SK-N-SH (cell line): ENCODE data around the gene RPS6KL1. TPM values are rescaled to one million over a fixed set of nuclear protein-coding genes. Genes with fewer than 3 reads are reported as not detected.

Source experiments
- CTCF ChIA-PET: fragments of 300-600, 350-600 bp; formaldehyde crosslinking; extraction: SDS; loops from one replicate; lab custom pipeline; 2021; lab: Yijun Ruan, JAX
- POLR2A ChIA-PET: fragments of 350-600 bp; sonication (Branson Sonifier 250); formaldehyde crosslinking; extraction: SDS; loops from one replicate; lab custom pipeline; 2020; ENCODE audit warnings: antibody characterized with exemption, inconsistent platforms; lab: Yijun Ruan, JAX
- DNase-seq: peaks from one replicate; pipeline ENCODE4 v3.0.0; 2012
- H2AFZ ChIP-seq: fragments of 200-600 bp; sonication (generic); 2 replicates; pipeline ENCODE4 v1.8.1; 2016; ENCODE audit warnings: antibody characterized with exemption, mild to moderate bottlenecking, low read depth
- H3F3A ChIP-seq: fragments of 200-600 bp; sonication (generic); replicated peaks from 2 replicates; pipeline ENCODE3; 2016; ENCODE audit warnings: antibody characterized with exemption, mild to moderate bottlenecking; ENCODE audit not compliant: insufficient read depth
- H3K27ac ChIP-seq, 2 experiments: fragments of 200-500 bp in 1 of 2; fragments of 200-600 bp in 1 of 2; sonication (Bioruptor generic) in 1 of 2; sonication (generic), shearing (Covaris generic) in 1 of 2; 2 replicates each; pipeline versions ENCODE4 v1.5.1 to v1.6.1; 2014 to 2016; ENCODE audit warnings: low read depth in 2 of 2, inconsistent platforms in 1 of 2, low read length in 1 of 2, mild to moderate bottlenecking in 1 of 2, mixed read lengths in 1 of 2
- H3K27me3 ChIP-seq: fragments of 200-600 bp; sonication (generic), shearing (Covaris generic); 2 replicates; pipeline ENCODE4 v1.6.1; 2016; ENCODE audit warnings: mixed run types; ENCODE audit not compliant: insufficient read depth
- H3K36me3 ChIP-seq, 2 experiments: fragments of 200-500 bp in 1 of 2; fragments of 200-600 bp in 1 of 2; sonication (Bioruptor generic) in 1 of 2; sonication (generic) in 1 of 2; replicated peaks in 1 of 2; 2 replicates each; pipeline versions ENCODE3 to v1.5.1; 2014 to 2016; ENCODE audit warnings: low read length in 1 of 2, mild to moderate bottlenecking in 1 of 2; ENCODE audit not compliant: insufficient read depth in 2 of 2, control insufficient read depth in 1 of 2
- H3K4me1 ChIP-seq, 2 experiments: fragments of 200-500 bp in 1 of 2; fragments of 200-600 bp in 1 of 2; sonication (Bioruptor generic) in 1 of 2; sonication (generic), shearing (Covaris generic) in 1 of 2; 2 replicates each; pipeline versions ENCODE4 v1.5.1 to v1.6.1; 2014 to 2016; ENCODE audit warnings: low read depth in 1 of 2, low read length in 1 of 2, mixed run types in 1 of 2; ENCODE audit not compliant: insufficient read depth in 2 of 2, control insufficient read depth in 1 of 2
- H3K4me2 ChIP-seq: fragments of 200-600 bp; sonication (generic), shearing (Covaris generic); 2 replicates; pipeline ENCODE4 v1.6.1; 2017; ENCODE audit warnings: mixed run types
- H3K4me3 ChIP-seq, 2 experiments: fragments of 200-500 bp in 1 of 2; fragments of 200-600 bp in 1 of 2; sonication (Bioruptor generic) in 1 of 2; sonication (generic), shearing (Covaris generic) in 1 of 2; 2 replicates each; pipeline versions ENCODE4 v1.5.1 to v1.8.1; 2014 to 2016; ENCODE audit warnings: low read depth in 2 of 2, inconsistent platforms in 1 of 2, low read length in 1 of 2, mild to moderate bottlenecking in 1 of 2, mixed read lengths in 1 of 2, moderate library complexity in 1 of 2
- H3K79me2 ChIP-seq: fragments of 200-600 bp; sonication (generic); 2 replicates; pipeline ENCODE4 v1.8.1; 2017; ENCODE audit warnings: mild to moderate bottlenecking; ENCODE audit not compliant: insufficient read depth
- H3K9ac ChIP-seq: fragments of 200-600 bp; sonication (generic); 2 replicates; pipeline ENCODE4 v1.6.1; 2017; ENCODE audit warnings: mixed run types
- H3K9me2 ChIP-seq: fragments of 200-600 bp; sonication (generic); 2 replicates; pipeline ENCODE4 v1.6.1; 2017; ENCODE audit warnings: mixed run types
- H3K9me3 ChIP-seq: fragments of 200-600 bp; sonication (generic); 2 replicates; pipeline ENCODE4 v1.6.1; 2017; ENCODE audit warnings: mixed run types, mild to moderate bottlenecking, moderate library complexity
- H4K20me1 ChIP-seq: fragments of 200-600 bp; sonication (generic); 2 replicates; pipeline ENCODE4 v1.6.1; 2017; ENCODE audit warnings: mild to moderate bottlenecking, mixed run types; ENCODE audit not compliant: insufficient read depth
- FOSL2 ChIP-seq: IDR thresholded peaks from 2 replicates; pipeline ENCODE4 v1.4.0; 2012; ENCODE audit warnings: low read depth, mild to moderate bottlenecking, moderate library complexity, borderline replicate concordance
- FOXJ3 ChIP-seq: sonication (generic); formaldehyde crosslinking; IDR thresholded peaks from 2 replicates; pipeline ENCODE4 v1.5.1; 2020; ENCODE audit warnings: mild to moderate bottlenecking, missing genetic modification reagents
- IRF3 ChIP-seq: fragments of 150-350 bp; IDR thresholded peaks from 2 replicates; pipeline ENCODE4 v1.6.1; 2016; ENCODE audit warnings: mild to moderate bottlenecking, low read depth, low read length
- MXI1 ChIP-seq: IDR thresholded peaks from 2 replicates; pipeline ENCODE4 v1.6.1; 2012; ENCODE audit warnings: mild to moderate bottlenecking, low read depth, low read length, improper control_type of control experiment
- NFIC ChIP-seq: IDR thresholded peaks from 2 replicates; pipeline ENCODE4 v1.4.0; 2012; ENCODE audit warnings: borderline replicate concordance
- NRF1 ChIP-seq: IDR thresholded peaks from 2 replicates; pipeline ENCODE4 v1.6.1; 2012; ENCODE audit warnings: low read depth, mild to moderate bottlenecking, low read length
- POLR2AphosphoS5 ChIP-seq: IDR thresholded peaks from 2 replicates; pipeline ENCODE4 v1.6.1; 2012; ENCODE audit warnings: low read depth, low read length
- REST ChIP-seq: IDR thresholded peaks from 2 replicates; pipeline ENCODE4 v1.6.1; 2012; ENCODE audit warnings: mild to moderate bottlenecking, low read depth, low read length, moderate library complexity
- RXRA ChIP-seq: IDR thresholded peaks from 2 replicates; pipeline ENCODE4 v1.4.0; 2012; ENCODE audit warnings: low read depth, mild to moderate bottlenecking, borderline replicate concordance
- SIN3A ChIP-seq: IDR thresholded peaks from 2 replicates; pipeline ENCODE4 v1.6.1; 2012; ENCODE audit warnings: low read depth, mild to moderate bottlenecking, low read length, moderate library complexity, borderline replicate concordance
- SMC3 ChIP-seq: IDR thresholded peaks from 2 replicates; pipeline ENCODE4 v1.6.1; 2012; ENCODE audit warnings: low read depth, low read length, improper control_type of control experiment
- TAF1 ChIP-seq: IDR thresholded peaks from 2 replicates; pipeline ENCODE4 v1.6.1; 2012; ENCODE audit warnings: low read depth, mild to moderate bottlenecking, low read length, moderate library complexity, borderline replicate concordance
- TCF12 ChIP-seq: IDR thresholded peaks from 2 replicates; pipeline ENCODE4 v1.4.0; 2012
- USF1 ChIP-seq: IDR thresholded peaks from 2 replicates; pipeline ENCODE4 v1.4.0; 2012; ENCODE audit warnings: low read depth, borderline replicate concordance
- USF2 ChIP-seq: fragments of 150-350 bp; IDR thresholded peaks from 2 replicates; pipeline ENCODE4 v1.6.1; 2017; ENCODE audit warnings: antibody characterized with exemption, low read length, low read depth, borderline replicate concordance
- YY1 ChIP-seq: IDR thresholded peaks from 2 replicates; pipeline ENCODE4 v1.4.0; 2012; ENCODE audit warnings: low read depth, mild to moderate bottlenecking
- ZBTB33 ChIP-seq: IDR thresholded peaks from 2 replicates; pipeline ENCODE4 v1.4.0; 2012; ENCODE audit warnings: low read depth, borderline replicate concordance
- WGBS: methylation state at CpG from one replicate; pipeline ENCODE4 v1.1.6; 2017; ENCODE audit warnings: low lambda C conversion rate; 5-methylcytosine and 5-hydroxymethylcytosine counted together
- polyA plus RNA-seq, 3 experiments: library from polyadenylated mRNA; depleted of rRNA; stranded (reverse); fragments of >200 nt; gene quantifications; 2 replicates each; pipeline ENCODE4 v1.2.3, GENCODE V29; 2012
- TF ChIP-seq, protein P1 (sequence below): IDR thresholded peaks from 2 replicates; pipeline ENCODE4 v1.4.0; 2012; ENCODE audit warnings: low read depth
- TF ChIP-seq, protein P2 (sequence below): fragments of 200-600 bp; sonication (generic); IDR thresholded peaks from 2 replicates; pipeline ENCODE4 v1.6.1; 2017; ENCODE audit warnings: antibody characterized with exemption, mild to moderate bottlenecking, moderate library complexity

The RPS6KL1 gene
- polyA plus RNA-seq, 1 of the 3 experiments (the other 2 are of a cell fraction), result 2.5 TPM

- TF ChIP-seq USF2 (no peak), TCF12 (no peak)
Measured at GRCh38 chr14:74912801-74913200, 10.3 kb downstream of the RPS6KL1 start (continued).

GRCh38 chr14:74912111-74912510, 10.9 kb downstream of the RPS6KL1 start:
- WGBS, result 100% methylated on average over 1 of the region's 6 CpGs
- no peaks in the 10 kb centered on the region for H3K79me2 ChIP-seq
- H3K27me3 ChIP-seq, result no peaks in the 10 kb centered on the region
- no peak overlapping the region for H3K27ac ChIP-seq
- peaks cover 2% of the 10 kb centered on the region for H3F3A ChIP-seq
- POLR2A ChIA-PET, result interaction anchor here (1.8 kb wide), 1 partner anchor 11 kb away, joined by 4 read pairs; the partner anchor contains the start of gene RPS6KL1
- no peak overlapping the region for H3K9ac ChIP-seq
- H3K4me3 ChIP-seq, result no peak overlapping the region
- no peak overlapping the region for H2AFZ ChIP-seq
- no peak overlapping the region for H3K4me2 ChIP-seq
- no peaks in the 10 kb centered on the region for H3K9me2 ChIP-seq
- H4K20me1 ChIP-seq, result no peaks in the 10 kb centered on the region
- no peaks in the 10 kb centered on the region for H3K36me3 ChIP-seq
- TF ChIP-seq FOXJ3 (CRISPR knock-in tag), result no peak
- TF ChIP-seq REST, result no peak
- TF ChIP-seq ZBTB33, result no peak
- no peak for TF ChIP-seq NRF1
- TF ChIP-seq TAF1, result no peak
- TF ChIP-seq TCF12, result no peak
- TF ChIP-seq RXRA, result no peak
- no peak for TF ChIP-seq SIN3A
- no peak for TF ChIP-seq YY1
- TF ChIP-seq, protein P1, sequence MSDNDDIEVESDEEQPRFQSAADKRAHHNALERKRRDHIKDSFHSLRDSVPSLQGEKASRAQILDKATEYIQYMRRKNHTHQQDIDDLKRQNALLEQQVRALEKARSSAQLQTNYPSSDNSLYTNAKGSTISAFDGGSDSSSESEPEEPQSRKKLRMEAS, result no peak
- TF ChIP-seq IRF3, result no peak
- no peak for TF ChIP-seq USF2
- no peak for TF ChIP-seq NFIC
- no peak for TF ChIP-seq MXI1
- TF ChIP-seq POLR2AphosphoS5, result no peak
- no peak for TF ChIP-seq USF1
- no peak for TF ChIP-seq SMC3
- TF ChIP-seq FOSL2, result no peak
- TF ChIP-seq, protein P2, sequence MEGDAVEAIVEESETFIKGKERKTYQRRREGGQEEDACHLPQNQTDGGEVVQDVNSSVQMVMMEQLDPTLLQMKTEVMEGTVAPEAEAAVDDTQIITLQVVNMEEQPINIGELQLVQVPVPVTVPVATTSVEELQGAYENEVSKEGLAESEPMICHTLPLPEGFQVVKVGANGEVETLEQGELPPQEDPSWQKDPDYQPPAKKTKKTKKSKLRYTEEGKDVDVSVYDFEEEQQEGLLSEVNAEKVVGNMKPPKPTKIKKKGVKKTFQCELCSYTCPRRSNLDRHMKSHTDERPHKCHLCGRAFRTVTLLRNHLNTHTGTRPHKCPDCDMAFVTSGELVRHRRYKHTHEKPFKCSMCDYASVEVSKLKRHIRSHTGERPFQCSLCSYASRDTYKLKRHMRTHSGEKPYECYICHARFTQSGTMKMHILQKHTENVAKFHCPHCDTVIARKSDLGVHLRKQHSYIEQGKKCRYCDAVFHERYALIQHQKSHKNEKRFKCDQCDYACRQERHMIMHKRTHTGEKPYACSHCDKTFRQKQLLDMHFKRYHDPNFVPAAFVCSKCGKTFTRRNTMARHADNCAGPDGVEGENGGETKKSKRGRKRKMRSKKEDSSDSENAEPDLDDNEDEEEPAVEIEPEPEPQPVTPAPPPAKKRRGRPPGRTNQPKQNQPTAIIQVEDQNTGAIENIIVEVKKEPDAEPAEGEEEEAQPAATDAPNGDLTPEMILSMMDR, result no peak
- no peak for DNase-seq
- CTCF ChIA-PET, result interaction anchor here (1.6 to 26.0 kb wide), 4 partner anchors 18 to 392 kb away, joined by 6 to 537 read pairs (median 74); no protein-coding TSS in a partner anchor
- no peaks in the 10 kb centered on the region; a peak in 1 of 4 replicates for H3K4me1 ChIP-seq
- H3K9me3 ChIP-seq, result no peaks in the 10 kb centered on the region
